Thoracic aorta (tissue), 2 donors: ENCODE measurements around the gene SLC7A6OS. TPM values are rescaled to one million over a fixed set of nuclear protein-coding genes. Genes with fewer than 3 reads are reported as not detected.
A peak's percentile ranks its signal among the peaks of the same experiment; 100 is the strongest.

Experiments
- ATAC-seq: fragments of 150-250 bp; one replicate; pipeline ENCODE4 v1.8.0; 2017; ENCODE audit warnings: low read depth; ENCODE audit not compliant: insufficient number of reproducible peaks, low FRiP score
- DNase-seq: peaks from one replicate; pipeline ENCODE4 v3.0.0-alpha.2; 2020; ENCODE audit warnings: low spot score
- H3K27ac ChIP-seq, 2 donors: fragments of 200-600 bp; sonication (generic); 1 replicate in 1 of 2; 2 replicates in 1 of 2; pipeline ENCODE4 v1.5.1; 2016; ENCODE audit warnings: mild to moderate bottlenecking in 2 of 2, moderate library complexity in 2 of 2
- H3K27me3 ChIP-seq: fragments of 200-600 bp; sonication (generic); replicated peaks from 2 replicates; pipeline ENCODE4 v1.6.0; 2016; ENCODE audit warnings: mild to moderate bottlenecking; ENCODE audit not compliant: insufficient read depth
- H3K36me3 ChIP-seq: fragments of 200-600 bp; sonication (generic); one replicate; pipeline ENCODE4 v1.5.1; 2016
- H3K4me1 ChIP-seq, 2 donors: fragments of 200-600 bp; sonication (generic); 1 replicate in 1 of 2; 2 replicates in 1 of 2; pipeline versions ENCODE4 v1.5.1 to v1.6.0; 2016; ENCODE audit warnings: low read depth in 2 of 2, mild to moderate bottlenecking in 1 of 2; ENCODE audit not compliant: control insufficient read depth in 1 of 2
- H3K4me3 ChIP-seq: fragments of 200-600 bp; sonication (generic); 2 replicates; pipeline ENCODE4 v1.5.1; 2016; ENCODE audit warnings: mild to moderate bottlenecking
- H3K9me3 ChIP-seq: fragments of 200-600 bp; sonication (generic); 2 replicates; pipeline ENCODE4 v1.5.1; 2016
- CTCF ChIP-seq: fragments of 200-600 bp; sonication (generic); IDR thresholded peaks from one replicate; pipeline ENCODE4 v1.5.1; 2019; ENCODE audit warnings: antibody characterized with exemption
- total RNA-seq, 2 donors: library from RNA; depleted of rRNA; stranded (reverse); fragments of >200 nt; gene quantifications; one replicate each; pipeline versions ENCODE4 v1.1.0 to v1.2.3, GENCODE V29; 2016

SLC7A6OS gene
- total RNA-seq, 2 donors from 2014 or later: 15.6 to 22.6 TPM

- no peak for DNase-seq
- no peaks in the 10 kb centered on the region for H3K9me3 ChIP-seq
- H3K27me3 ChIP-seq: no peaks in the 10 kb centered on the region
- peaks cover 2% of the 10 kb centered on the region for H3K36me3 ChIP-seq
- TF ChIP-seq CTCF: no peak
- H3K4me3 ChIP-seq: no peak overlapping the region
- H3K4me1 ChIP-seq: peaks cover 0 to 21% of the 10 kb centered on the region in 2 donors
- ATAC-seq: no peak
- H3K27ac ChIP-seq: peak overlapping the region; percentile 25 to 38
Observed at GRCh38 chr16:68332411-68333121, 21.8 kb upstream of the SLC7A6OS start.

GRCh38 chr16:68331879-68332410, 21.2 kb upstream of the SLC7A6OS start:
- no peak for TF ChIP-seq CTCF
- Histone ChIP-seq H3K27ac (peak overlapping the region; percentile 25 to 38), H3K27me3 (no peaks in the 10 kb centered on the region), H3K4me3 (no peak overlapping the region), H3K9me3 (no peaks in the 10 kb centered on the region), H3K36me3 (peaks cover under 1% of the 10 kb centered on the region), H3K4me1 (peaks cover 0 to 21% of the 10 kb centered on the region in 2 donors)
- no peak for ATAC-seq
- DNase-seq: no peak

- H3K36me3 ChIP-seq: peaks cover 21% of the 10 kb centered on the region
Observed at GRCh38 chr16:68328860-68329390, 18.2 kb upstream of the SLC7A6OS start.

GRCh38 chr16:68328151-68328859, 17.6 kb upstream of the SLC7A6OS start:
- H3K4me1 ChIP-seq: peaks cover 0 to 21% of the 10 kb centered on the region in 2 donors
- H3K27me3 ChIP-seq: no peaks in the 10 kb centered on the region
- DNase-seq: peak; percentile 55
- peak; percentile 83 for ATAC-seq
- H3K9me3 ChIP-seq: no peaks in the 10 kb centered on the region
- no peak overlapping the region for H3K27ac ChIP-seq
- H3K36me3 ChIP-seq: peaks cover 22% of the 10 kb centered on the region
- peak; percentile 94 for TF ChIP-seq CTCF
- H3K4me3 ChIP-seq: no peak overlapping the region

More at GRCh38 chr16:68328860-68329390, 18.2 kb upstream of the SLC7A6OS start:
- no peaks in the 10 kb centered on the region for H3K27me3 ChIP-seq
- peaks cover 0 to 21% of the 10 kb centered on the region in 2 donors for H3K4me1 ChIP-seq
- no peak overlapping the region for H3K4me3 ChIP-seq
- TF ChIP-seq CTCF: no peak
- ATAC-seq (no peak), DNase-seq (no peak)
- no peak overlapping the region for H3K27ac ChIP-seq
- H3K9me3 ChIP-seq: no peaks in the 10 kb centered on the region

GRCh38 chr16:68324780-68325357, 14.1 kb upstream of the SLC7A6OS start:
- no peak overlapping the region for H3K27ac ChIP-seq
- no peak overlapping the region for H3K4me3 ChIP-seq
- H3K27me3 ChIP-seq: no peaks in the 10 kb centered on the region
- no peaks in the 10 kb centered on the region for H3K4me1 ChIP-seq
- ATAC-seq: no peak
- H3K36me3 ChIP-seq: peaks cover 28% of the 10 kb centered on the region
- no peak for DNase-seq
- no peaks in the 10 kb centered on the region for H3K9me3 ChIP-seq
- no peak for TF ChIP-seq CTCF
